GM12865 (cell line): ENCODE results near the gene MTMR4.

Experiments
- DNase-seq: peaks from one replicate; pipeline ENCODE4 v3.0.0; 2010; ENCODE audit warnings: low read depth
- H3K4me3 ChIP-seq: 2 replicates; pipeline ENCODE4 v1.5.1; 2011; ENCODE audit warnings: mild to moderate bottlenecking, low read depth, low read length, control low read depth
- CTCF ChIP-seq: IDR thresholded peaks from 2 replicates; pipeline ENCODE4 v1.5.1; 2011; ENCODE audit warnings: low read length, control low read depth, low read depth, inconsistent platforms; ENCODE audit not compliant: insufficient read depth; ENCODE audit errors: missing control alignments

The MTMR4 gene

GRCh38 chr17:58480090-58480489 lies 34.3 kb downstream of the MTMR4 start:
- DNase-seq: no peak
- TF ChIP-seq CTCF: no peak
- H3K4me3 ChIP-seq: no peak overlapping the region

- TF ChIP-seq CTCF: no peak
- DNase-seq: no peak
- H3K4me3 ChIP-seq: no peak overlapping the region
Measured at GRCh38 chr17:58476812-58477211, 37.6 kb downstream of the MTMR4 start.

- TF ChIP-seq CTCF: no peak
- no peak for DNase-seq
- H3K4me3 ChIP-seq: no peak overlapping the region
Measured at GRCh38 chr17:58475985-58476384, 38.5 kb downstream of the MTMR4 start.

- no peak for TF ChIP-seq CTCF
Measured at GRCh38 chr17:58470356-58470755, 44.1 kb downstream of the MTMR4 start.

GRCh38 chr17:58468944-58469343 lies 45.5 kb downstream of the MTMR4 start:
- H3K4me3 ChIP-seq: no peak overlapping the region
- DNase-seq: no peak
- no peak for TF ChIP-seq CTCF

More at GRCh38 chr17:58470356-58470755, 44.1 kb downstream of the MTMR4 start:
- DNase-seq: no peak
- no peak overlapping the region for H3K4me3 ChIP-seq

GRCh38 chr17:58455491-58455890 lies 58.9 kb downstream of the MTMR4 start:
- DNase-seq: no peak
- H3K4me3 ChIP-seq: no peak overlapping the region
- TF ChIP-seq CTCF: no peak

GRCh38 chr17:58452738-58453137 lies 61.7 kb downstream of the MTMR4 start:
- DNase-seq: no peak
- no peak overlapping the region for H3K4me3 ChIP-seq
- no peak for TF ChIP-seq CTCF
